ENCODE measurements around the gene PLAAT4.

The PLAAT4 gene

GRCh38 chr11:63532117-63532516, 4.5 kb upstream of the PLAAT4 start:
- TF ChIP-seq FOXM1 (IDR thresholded peaks at IDR 0.05; ENCODE audit: borderline replicate concordance, low read depth) (no peak), CREB1 (IDR thresholded peaks at IDR 0.05; ENCODE audit: low read depth) (no peak), ZBTB7A (IDR thresholded peaks at IDR 0.05; ENCODE audit: low read depth) (no peak), EGR1 (IDR thresholded peaks at IDR 0.05) (no peak), EP300 (IDR thresholded peaks at IDR 0.05; ENCODE audit: borderline replicate concordance) (no peak), YY1 (IDR thresholded peaks at IDR 0.05; ENCODE audit: low read depth) (no peak), USF1 (IDR thresholded peaks at IDR 0.05) (no peak), REST (IDR thresholded peaks at IDR 0.05; ENCODE audit: low read depth) (no peak), TAF1 (IDR thresholded peaks at IDR 0.05; ENCODE audit: low read depth) (no peak), CEBPB (IDR thresholded peaks at IDR 0.05) (no peak), TCF12 (IDR thresholded peaks at IDR 0.05; ENCODE audit: low read depth) (no peak), TEAD4 (IDR thresholded peaks at IDR 0.05) (no peak), RAD21 (IDR thresholded peaks at IDR 0.05; ENCODE audit: low read depth) (no peak), NFIC (IDR thresholded peaks at IDR 0.05) (no peak), MAX (IDR thresholded peaks at IDR 0.05) (no peak)

GRCh38 chr11:63532799-63533475, 3.7 kb upstream of the PLAAT4 start:
- TF ChIP-seq EP300 (IDR thresholded peaks at IDR 0.05; ENCODE audit: borderline replicate concordance) (no peak), TEAD4 (IDR thresholded peaks at IDR 0.05) (no peak), MAX (IDR thresholded peaks at IDR 0.05) (no peak), REST (IDR thresholded peaks at IDR 0.05; ENCODE audit: low read depth) (no peak), TCF12 (IDR thresholded peaks at IDR 0.05; ENCODE audit: low read depth) (no peak), USF1 (IDR thresholded peaks at IDR 0.05) (no peak), YY1 (IDR thresholded peaks at IDR 0.05; ENCODE audit: low read depth) (no peak), NFIC (IDR thresholded peaks at IDR 0.05) (no peak), EGR1 (IDR thresholded peaks at IDR 0.05) (no peak)

- no peak for TF ChIP-seq RAD21 (IDR thresholded peaks at IDR 0.05; ENCODE audit: low read depth)
- TF ChIP-seq MAX (IDR thresholded peaks at IDR 0.05) = no peak
- no peak for TF ChIP-seq CEBPB (IDR thresholded peaks at IDR 0.05)
- TF ChIP-seq EGR1 (IDR thresholded peaks at IDR 0.05) = no peak
- no peak for TF ChIP-seq TAF1 (IDR thresholded peaks at IDR 0.05; ENCODE audit: low read depth)
- TF ChIP-seq CREB1 (IDR thresholded peaks at IDR 0.05; ENCODE audit: low read depth) = no peak
- TF ChIP-seq TEAD4 (IDR thresholded peaks at IDR 0.05) = no peak
- no peak for TF ChIP-seq EP300 (IDR thresholded peaks at IDR 0.05; ENCODE audit: borderline replicate concordance)
- no peak for TF ChIP-seq FOXM1 (IDR thresholded peaks at IDR 0.05; ENCODE audit: borderline replicate concordance, low read depth)
- TF ChIP-seq TCF12 (IDR thresholded peaks at IDR 0.05; ENCODE audit: low read depth) = no peak
- no peak for TF ChIP-seq NFIC (IDR thresholded peaks at IDR 0.05)
- no peak for TF ChIP-seq YY1 (IDR thresholded peaks at IDR 0.05; ENCODE audit: low read depth)
- TF ChIP-seq ZBTB7A (IDR thresholded peaks at IDR 0.05; ENCODE audit: low read depth) = no peak
Observed at GRCh38 chr11:63534076-63534475, 2.5 kb upstream of the PLAAT4 start.

- TF ChIP-seq EP300 (IDR thresholded peaks at IDR 0.05; ENCODE audit: borderline replicate concordance) = no peak
- no peak for TF ChIP-seq REST (IDR thresholded peaks at IDR 0.05; ENCODE audit: low read depth)
- TF ChIP-seq FOXM1 (IDR thresholded peaks at IDR 0.05; ENCODE audit: borderline replicate concordance, low read depth) = no peak
- TF ChIP-seq MAX (IDR thresholded peaks at IDR 0.05) = no peak
- no peak for TF ChIP-seq ZBTB7A (IDR thresholded peaks at IDR 0.05; ENCODE audit: low read depth)
Observed at GRCh38 chr11:63534895-63535461, 1.6 kb upstream of the PLAAT4 start.

All from Ishikawa (cell line).